ENCODE data around the gene SMTNL2. TPM values are rescaled to one million over a fixed set of nuclear protein-coding genes. Genes with fewer than 3 reads are reported as not detected.

SMTNL2 gene
- total and polyA plus RNA-seq, 9 of the 15 experiments (the other 6 are each of a cell fraction or from before 2014, with no cell fraction given): not detected

GRCh38 chr17:4560837-4561256, 23.5 kb upstream of the SMTNL2 start (continued):
- TF ChIP-seq, protein P1, sequence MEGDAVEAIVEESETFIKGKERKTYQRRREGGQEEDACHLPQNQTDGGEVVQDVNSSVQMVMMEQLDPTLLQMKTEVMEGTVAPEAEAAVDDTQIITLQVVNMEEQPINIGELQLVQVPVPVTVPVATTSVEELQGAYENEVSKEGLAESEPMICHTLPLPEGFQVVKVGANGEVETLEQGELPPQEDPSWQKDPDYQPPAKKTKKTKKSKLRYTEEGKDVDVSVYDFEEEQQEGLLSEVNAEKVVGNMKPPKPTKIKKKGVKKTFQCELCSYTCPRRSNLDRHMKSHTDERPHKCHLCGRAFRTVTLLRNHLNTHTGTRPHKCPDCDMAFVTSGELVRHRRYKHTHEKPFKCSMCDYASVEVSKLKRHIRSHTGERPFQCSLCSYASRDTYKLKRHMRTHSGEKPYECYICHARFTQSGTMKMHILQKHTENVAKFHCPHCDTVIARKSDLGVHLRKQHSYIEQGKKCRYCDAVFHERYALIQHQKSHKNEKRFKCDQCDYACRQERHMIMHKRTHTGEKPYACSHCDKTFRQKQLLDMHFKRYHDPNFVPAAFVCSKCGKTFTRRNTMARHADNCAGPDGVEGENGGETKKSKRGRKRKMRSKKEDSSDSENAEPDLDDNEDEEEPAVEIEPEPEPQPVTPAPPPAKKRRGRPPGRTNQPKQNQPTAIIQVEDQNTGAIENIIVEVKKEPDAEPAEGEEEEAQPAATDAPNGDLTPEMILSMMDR (IDR thresholded peaks at IDR 0.05 in 2 of 3, conservative IDR thresholded peaks at IDR 0.05 in 1 of 3; ENCODE audit: insufficient read depth in 2 of 3, low read depth in 1 of 3, low read length in 3 of 3): peak; percentile 32 to 40 (median 36); a peak in 5 of 6 replicates
- TF ChIP-seq, protein P2, sequence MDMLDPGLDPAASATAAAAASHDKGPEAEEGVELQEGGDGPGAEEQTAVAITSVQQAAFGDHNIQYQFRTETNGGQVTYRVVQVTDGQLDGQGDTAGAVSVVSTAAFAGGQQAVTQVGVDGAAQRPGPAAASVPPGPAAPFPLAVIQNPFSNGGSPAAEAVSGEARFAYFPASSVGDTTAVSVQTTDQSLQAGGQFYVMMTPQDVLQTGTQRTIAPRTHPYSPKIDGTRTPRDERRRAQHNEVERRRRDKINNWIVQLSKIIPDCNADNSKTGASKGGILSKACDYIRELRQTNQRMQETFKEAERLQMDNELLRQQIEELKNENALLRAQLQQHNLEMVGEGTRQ (CRISPR knock-in tag; IDR thresholded peaks at IDR 0.05): peak; percentile 32; the same call in 1 of the 2 replicates
- TF ChIP-seq CAMTA2 (CRISPR knock-in tag; conservative IDR thresholded peaks at IDR 0.05): no peak
- TF ChIP-seq, protein P3, sequence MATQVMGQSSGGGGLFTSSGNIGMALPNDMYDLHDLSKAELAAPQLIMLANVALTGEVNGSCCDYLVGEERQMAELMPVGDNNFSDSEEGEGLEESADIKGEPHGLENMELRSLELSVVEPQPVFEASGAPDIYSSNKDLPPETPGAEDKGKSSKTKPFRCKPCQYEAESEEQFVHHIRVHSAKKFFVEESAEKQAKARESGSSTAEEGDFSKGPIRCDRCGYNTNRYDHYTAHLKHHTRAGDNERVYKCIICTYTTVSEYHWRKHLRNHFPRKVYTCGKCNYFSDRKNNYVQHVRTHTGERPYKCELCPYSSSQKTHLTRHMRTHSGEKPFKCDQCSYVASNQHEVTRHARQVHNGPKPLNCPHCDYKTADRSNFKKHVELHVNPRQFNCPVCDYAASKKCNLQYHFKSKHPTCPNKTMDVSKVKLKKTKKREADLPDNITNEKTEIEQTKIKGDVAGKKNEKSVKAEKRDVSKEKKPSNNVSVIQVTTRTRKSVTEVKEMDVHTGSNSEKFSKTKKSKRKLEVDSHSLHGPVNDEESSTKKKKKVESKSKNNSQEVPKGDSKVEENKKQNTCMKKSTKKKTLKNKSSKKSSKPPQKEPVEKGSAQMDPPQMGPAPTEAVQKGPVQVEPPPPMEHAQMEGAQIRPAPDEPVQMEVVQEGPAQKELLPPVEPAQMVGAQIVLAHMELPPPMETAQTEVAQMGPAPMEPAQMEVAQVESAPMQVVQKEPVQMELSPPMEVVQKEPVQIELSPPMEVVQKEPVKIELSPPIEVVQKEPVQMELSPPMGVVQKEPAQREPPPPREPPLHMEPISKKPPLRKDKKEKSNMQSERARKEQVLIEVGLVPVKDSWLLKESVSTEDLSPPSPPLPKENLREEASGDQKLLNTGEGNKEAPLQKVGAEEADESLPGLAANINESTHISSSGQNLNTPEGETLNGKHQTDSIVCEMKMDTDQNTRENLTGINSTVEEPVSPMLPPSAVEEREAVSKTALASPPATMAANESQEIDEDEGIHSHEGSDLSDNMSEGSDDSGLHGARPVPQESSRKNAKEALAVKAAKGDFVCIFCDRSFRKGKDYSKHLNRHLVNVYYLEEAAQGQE (IDR thresholded peaks at IDR 0.05; ENCODE audit: borderline replicate concordance): no peak
- TF ChIP-seq, protein P3 (CRISPR knock-in tag; IDR thresholded peaks at IDR 0.05; ENCODE audit: low read depth): no peak
- no peak for TF ChIP-seq C11orf30 (IDR thresholded peaks at IDR 0.05; ENCODE audit: low read depth)
- no peak for TF ChIP-seq DACH1 (IDR thresholded peaks at IDR 0.05; ENCODE audit: partially characterized antibody)
- TF ChIP-seq ZNF41 (CRISPR knock-in tag; conservative IDR thresholded peaks at IDR 0.05): no peak
- no peak for TF ChIP-seq ZNF316 (IDR thresholded peaks at IDR 0.05)
- TF ChIP-seq CREB5 (CRISPR knock-in tag; IDR thresholded peaks at IDR 0.05): no peak
- no peak for TF ChIP-seq ZNF507 (tag; conservative IDR thresholded peaks at IDR 0.05)
- TF ChIP-seq, protein P4, sequence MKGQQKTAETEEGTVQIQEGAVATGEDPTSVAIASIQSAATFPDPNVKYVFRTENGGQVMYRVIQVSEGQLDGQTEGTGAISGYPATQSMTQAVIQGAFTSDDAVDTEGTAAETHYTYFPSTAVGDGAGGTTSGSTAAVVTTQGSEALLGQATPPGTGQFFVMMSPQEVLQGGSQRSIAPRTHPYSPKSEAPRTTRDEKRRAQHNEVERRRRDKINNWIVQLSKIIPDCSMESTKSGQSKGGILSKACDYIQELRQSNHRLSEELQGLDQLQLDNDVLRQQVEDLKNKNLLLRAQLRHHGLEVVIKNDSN (CRISPR knock-in tag; IDR thresholded peaks at IDR 0.05): peak; percentile 74
- TF ChIP-seq NR3C1 (CRISPR knock-in tag; IDR thresholded peaks at IDR 0.05): no peak
- no peak for TF ChIP-seq TOE1 (IDR thresholded peaks at IDR 0.05; ENCODE audit: borderline replicate concordance)
- no peak for TF ChIP-seq TOE1 (CRISPR knock-in tag; IDR thresholded peaks at IDR 0.05; ENCODE audit: borderline replicate concordance, low read depth)
- TF ChIP-seq CSDE1 (IDR thresholded peaks at IDR 0.05): no peak
